ENCODE measurements around the gene SMS. TPM values are rescaled to one million over a fixed set of nuclear protein-coding genes. Genes with fewer than 3 reads are reported as not detected.

Gene SMS
- total and polyA plus RNA-seq, 2 of the 13 experiments (the other 11 are each of a cell fraction or from before 2014, with no cell fraction given) = 40.5 to 91.9 TPM

DNA sequence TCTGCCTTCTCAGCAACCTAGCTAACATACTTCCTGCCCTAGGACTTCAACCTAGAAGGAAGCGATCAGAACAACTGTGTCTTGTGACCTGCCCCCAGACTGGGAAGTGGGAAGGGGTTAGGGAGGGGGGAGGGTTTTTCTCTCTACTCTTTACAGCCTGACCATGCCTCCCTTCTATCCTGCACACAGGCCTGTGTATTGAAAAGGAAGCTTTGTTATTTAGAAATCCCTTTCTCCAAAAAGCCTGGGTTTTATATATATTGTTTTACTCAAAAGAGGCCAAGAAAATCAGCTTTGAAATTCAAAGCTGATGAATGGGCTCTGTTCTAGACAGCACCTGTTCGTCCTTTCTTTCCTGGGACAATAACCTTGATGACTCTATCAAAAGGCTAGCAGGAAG, 35.2 kb upstream of the SMS start:
- no peak overlapping the region for H2AFZ ChIP-seq (ENCODE audit: low read length)
- DNase-seq (ENCODE audit: low spot score) = no peak
- no peak overlapping the region for H3K4me2 ChIP-seq (ENCODE audit: low read depth, low read length)
- H3K27me3 ChIP-seq (ENCODE audit: control insufficient read depth in 1 of 2, insufficient read depth in 2 of 2, low read length in 2 of 2) = no peaks in the 10 kb centered on the region
- in situ Hi-C loops (cut with HindIII; ENCODE audit: extremely low pct_ligation_motif_present, low pct_unique_long_range_greater_than_20kb) = no loop called here
- H3K9me3 ChIP-seq (ENCODE audit: low read length) = no peaks in the 10 kb centered on the region
- CTCF ChIA-PET (ENCODE audit: low intra/inter-chr PET ratio, low total read pairs) = no interaction called here
- WGBS (ENCODE audit: low lambda C conversion rate) = 78% methylated on average over 2 of the region's 2 CpGs
- no peaks in the 10 kb centered on the region for H3K36me3 ChIP-seq (replicated peaks in 1 of 2; ENCODE audit: control insufficient read depth in 1 of 2, insufficient read depth in 2 of 2, low read length in 2 of 2)
- H3K79me2 ChIP-seq (ENCODE audit: insufficient read depth, low read length) = no peaks in the 10 kb centered on the region
- FAIRE-seq = no peak
- POLR2A ChIA-PET = no interaction called here
- no peaks in the 10 kb centered on the region for H4K20me1 ChIP-seq (ENCODE audit: insufficient read depth, low read length)
- ATAC-seq = no peak
- intact Hi-C loops (cut with micrococcal nuclease; ENCODE audit: unreplicated experiment) = no loop called here
- H3K27ac ChIP-seq (ENCODE audit: extremely low read length, insufficient read depth, low read length) = no peak overlapping the region
- no TSS peak for BruUV-seq (replicated peaks)
- H3K4me3 ChIP-seq (replicated peaks in 1 of 3; ENCODE audit: insufficient read depth in 1 of 3, low read depth in 2 of 3, low read length in 3 of 3) = no peak overlapping the region
- no peaks in the 10 kb centered on the region for H3K4me1 ChIP-seq (ENCODE audit: insufficient read depth, low read length)
- H3K9ac ChIP-seq (ENCODE audit: insufficient read depth, low read depth, low read length) = no peak overlapping the region
- TF ChIP-seq ZNF746 (CRISPR knock-in tag; IDR thresholded peaks at IDR 0.05) = no peak
- no peak for TF ChIP-seq ZFY (CRISPR knock-in tag; IDR thresholded peaks at IDR 0.05)
- TF ChIP-seq ELF3 (CRISPR knock-in tag; IDR thresholded peaks at IDR 0.05) = no peak
- TF ChIP-seq NR2F1 (CRISPR knock-in tag; IDR thresholded peaks at IDR 0.05) = no peak
- TF ChIP-seq MAFF (IDR thresholded peaks at IDR 0.05; ENCODE audit: low read depth, low read length) = no peak
- TF ChIP-seq, protein P1, sequence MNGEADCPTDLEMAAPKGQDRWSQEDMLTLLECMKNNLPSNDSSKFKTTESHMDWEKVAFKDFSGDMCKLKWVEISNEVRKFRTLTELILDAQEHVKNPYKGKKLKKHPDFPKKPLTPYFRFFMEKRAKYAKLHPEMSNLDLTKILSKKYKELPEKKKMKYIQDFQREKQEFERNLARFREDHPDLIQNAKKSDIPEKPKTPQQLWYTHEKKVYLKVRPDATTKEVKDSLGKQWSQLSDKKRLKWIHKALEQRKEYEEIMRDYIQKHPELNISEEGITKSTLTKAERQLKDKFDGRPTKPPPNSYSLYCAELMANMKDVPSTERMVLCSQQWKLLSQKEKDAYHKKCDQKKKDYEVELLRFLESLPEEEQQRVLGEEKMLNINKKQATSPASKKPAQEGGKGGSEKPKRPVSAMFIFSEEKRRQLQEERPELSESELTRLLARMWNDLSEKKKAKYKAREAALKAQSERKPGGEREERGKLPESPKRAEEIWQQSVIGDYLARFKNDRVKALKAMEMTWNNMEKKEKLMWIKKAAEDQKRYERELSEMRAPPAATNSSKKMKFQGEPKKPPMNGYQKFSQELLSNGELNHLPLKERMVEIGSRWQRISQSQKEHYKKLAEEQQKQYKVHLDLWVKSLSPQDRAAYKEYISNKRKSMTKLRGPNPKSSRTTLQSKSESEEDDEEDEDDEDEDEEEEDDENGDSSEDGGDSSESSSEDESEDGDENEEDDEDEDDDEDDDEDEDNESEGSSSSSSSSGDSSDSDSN (CRISPR knock-in tag; IDR thresholded peaks at IDR 0.05) = no peak
- TF ChIP-seq, protein P2, sequence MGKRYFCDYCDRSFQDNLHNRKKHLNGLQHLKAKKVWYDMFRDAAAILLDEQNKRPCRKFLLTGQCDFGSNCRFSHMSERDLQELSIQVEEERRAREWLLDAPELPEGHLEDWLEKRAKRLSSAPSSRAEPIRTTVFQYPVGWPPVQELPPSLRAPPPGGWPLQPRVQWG (CRISPR knock-in tag; IDR thresholded peaks at IDR 0.05; ENCODE audit: borderline replicate concordance, low read depth) = no peak
- TF ChIP-seq, protein P3, sequence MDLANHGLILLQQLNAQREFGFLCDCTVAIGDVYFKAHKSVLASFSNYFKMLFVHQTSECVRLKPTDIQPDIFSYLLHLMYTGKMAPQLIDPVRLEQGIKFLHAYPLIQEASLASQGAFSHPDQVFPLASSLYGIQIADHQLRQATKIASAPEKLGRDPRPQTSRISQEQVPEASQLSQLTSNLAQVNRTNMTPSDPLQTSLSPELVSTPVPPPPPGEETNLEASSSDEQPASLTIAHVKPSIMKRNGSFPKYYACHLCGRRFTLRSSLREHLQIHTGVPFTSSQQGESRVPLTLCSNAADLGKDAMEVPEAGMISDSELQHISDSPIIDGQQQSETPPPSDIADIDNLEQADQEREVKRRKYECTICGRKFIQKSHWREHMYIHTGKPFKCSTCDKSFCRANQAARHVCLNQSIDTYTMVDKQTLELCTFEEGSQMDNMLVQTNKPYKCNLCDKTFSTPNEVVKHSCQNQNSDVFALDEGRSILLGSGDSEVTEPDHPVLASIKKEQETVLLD (CRISPR knock-in tag; IDR thresholded peaks at IDR 0.05; ENCODE audit: low read depth) = no peak
- no peak for TF ChIP-seq PCBP1 (IDR thresholded peaks at IDR 0.05; ENCODE audit: borderline replicate concordance, low read depth, low read length)
- TF ChIP-seq, protein P4, sequence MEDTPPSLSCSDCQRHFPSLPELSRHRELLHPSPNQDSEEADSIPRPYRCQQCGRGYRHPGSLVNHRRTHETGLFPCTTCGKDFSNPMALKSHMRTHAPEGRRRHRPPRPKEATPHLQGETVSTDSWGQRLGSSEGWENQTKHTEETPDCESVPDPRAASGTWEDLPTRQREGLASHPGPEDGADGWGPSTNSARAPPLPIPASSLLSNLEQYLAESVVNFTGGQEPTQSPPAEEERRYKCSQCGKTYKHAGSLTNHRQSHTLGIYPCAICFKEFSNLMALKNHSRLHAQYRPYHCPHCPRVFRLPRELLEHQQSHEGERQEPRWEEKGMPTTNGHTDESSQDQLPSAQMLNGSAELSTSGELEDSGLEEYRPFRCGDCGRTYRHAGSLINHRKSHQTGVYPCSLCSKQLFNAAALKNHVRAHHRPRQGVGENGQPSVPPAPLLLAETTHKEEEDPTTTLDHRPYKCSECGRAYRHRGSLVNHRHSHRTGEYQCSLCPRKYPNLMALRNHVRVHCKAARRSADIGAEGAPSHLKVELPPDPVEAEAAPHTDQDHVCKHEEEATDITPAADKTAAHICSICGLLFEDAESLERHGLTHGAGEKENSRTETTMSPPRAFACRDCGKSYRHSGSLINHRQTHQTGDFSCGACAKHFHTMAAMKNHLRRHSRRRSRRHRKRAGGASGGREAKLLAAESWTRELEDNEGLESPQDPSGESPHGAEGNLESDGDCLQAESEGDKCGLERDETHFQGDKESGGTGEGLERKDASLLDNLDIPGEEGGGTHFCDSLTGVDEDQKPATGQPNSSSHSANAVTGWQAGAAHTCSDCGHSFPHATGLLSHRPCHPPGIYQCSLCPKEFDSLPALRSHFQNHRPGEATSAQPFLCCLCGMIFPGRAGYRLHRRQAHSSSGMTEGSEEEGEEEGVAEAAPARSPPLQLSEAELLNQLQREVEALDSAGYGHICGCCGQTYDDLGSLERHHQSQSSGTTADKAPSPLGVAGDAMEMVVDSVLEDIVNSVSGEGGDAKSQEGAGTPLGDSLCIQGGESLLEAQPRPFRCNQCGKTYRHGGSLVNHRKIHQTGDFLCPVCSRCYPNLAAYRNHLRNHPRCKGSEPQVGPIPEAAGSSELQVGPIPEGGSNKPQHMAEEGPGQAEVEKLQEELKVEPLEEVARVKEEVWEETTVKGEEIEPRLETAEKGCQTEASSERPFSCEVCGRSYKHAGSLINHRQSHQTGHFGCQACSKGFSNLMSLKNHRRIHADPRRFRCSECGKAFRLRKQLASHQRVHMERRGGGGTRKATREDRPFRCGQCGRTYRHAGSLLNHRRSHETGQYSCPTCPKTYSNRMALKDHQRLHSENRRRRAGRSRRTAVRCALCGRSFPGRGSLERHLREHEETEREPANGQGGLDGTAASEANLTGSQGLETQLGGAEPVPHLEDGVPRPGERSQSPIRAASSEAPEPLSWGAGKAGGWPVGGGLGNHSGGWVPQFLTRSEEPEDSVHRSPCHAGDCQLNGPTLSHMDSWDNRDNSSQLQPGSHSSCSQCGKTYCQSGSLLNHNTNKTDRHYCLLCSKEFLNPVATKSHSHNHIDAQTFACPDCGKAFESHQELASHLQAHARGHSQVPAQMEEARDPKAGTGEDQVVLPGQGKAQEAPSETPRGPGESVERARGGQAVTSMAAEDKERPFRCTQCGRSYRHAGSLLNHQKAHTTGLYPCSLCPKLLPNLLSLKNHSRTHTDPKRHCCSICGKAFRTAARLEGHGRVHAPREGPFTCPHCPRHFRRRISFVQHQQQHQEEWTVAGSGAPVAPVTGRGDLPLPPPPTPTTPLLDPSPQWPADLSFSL (CRISPR knock-in tag; IDR thresholded peaks at IDR 0.05) = no peak
- TF ChIP-seq ISL2 (CRISPR knock-in tag; IDR thresholded peaks at IDR 0.05) = no peak
- no peak for TF ChIP-seq U2AF1 (optimal IDR thresholded peaks at IDR 0.05; ENCODE audit: low read depth, low read length)

All from HepG2 (cell line).